Stimulated activated CD8-positive, alpha-beta memory T cell treated with anti-CD3 and anti-CD28 coated beads, Interleukin-7, amount 100 ng/mL, for 4 hours (primary cell): ENCODE results near the gene LTB.

Experiments
- DNase-seq, 2 donors: peaks; one replicate each; pipeline ENCODE4 v3.0.0-alpha.2; 2020; ENCODE audit warnings: low read depth in 2 of 2

LTB gene

DNA sequence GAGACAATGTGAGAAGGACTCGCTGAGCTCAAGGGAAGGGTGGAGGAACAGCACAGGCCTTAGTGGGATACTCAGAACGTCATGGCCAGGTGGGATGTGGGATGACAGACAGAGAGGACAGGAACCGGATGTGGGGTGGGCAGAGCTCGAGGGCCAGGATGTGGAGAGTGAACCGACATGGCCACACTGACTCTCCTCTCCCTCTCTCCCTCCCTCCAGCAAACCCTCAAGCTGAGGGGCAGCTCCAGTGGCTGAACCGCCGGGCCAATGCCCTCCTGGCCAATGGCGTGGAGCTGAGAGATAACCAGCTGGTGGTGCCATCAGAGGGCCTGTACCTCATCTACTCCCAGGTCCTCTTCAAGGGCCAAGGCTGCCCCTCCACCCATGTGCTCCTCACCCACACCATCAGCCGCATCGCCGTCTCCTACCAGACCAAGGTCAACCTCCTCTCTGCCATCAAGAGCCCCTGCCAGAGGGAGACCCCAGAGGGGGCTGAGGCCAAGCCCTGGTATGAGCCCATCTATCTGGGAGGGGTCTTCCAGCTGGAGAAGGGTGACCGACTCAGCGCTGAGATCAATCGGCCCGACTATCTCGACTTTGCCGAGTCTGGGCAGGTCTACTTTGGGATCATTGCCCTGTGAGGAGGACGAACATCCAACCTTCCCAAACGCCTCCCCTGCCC lies 5.2 kb downstream of the LTB start:
- no peak for DNase-seq

DNA sequence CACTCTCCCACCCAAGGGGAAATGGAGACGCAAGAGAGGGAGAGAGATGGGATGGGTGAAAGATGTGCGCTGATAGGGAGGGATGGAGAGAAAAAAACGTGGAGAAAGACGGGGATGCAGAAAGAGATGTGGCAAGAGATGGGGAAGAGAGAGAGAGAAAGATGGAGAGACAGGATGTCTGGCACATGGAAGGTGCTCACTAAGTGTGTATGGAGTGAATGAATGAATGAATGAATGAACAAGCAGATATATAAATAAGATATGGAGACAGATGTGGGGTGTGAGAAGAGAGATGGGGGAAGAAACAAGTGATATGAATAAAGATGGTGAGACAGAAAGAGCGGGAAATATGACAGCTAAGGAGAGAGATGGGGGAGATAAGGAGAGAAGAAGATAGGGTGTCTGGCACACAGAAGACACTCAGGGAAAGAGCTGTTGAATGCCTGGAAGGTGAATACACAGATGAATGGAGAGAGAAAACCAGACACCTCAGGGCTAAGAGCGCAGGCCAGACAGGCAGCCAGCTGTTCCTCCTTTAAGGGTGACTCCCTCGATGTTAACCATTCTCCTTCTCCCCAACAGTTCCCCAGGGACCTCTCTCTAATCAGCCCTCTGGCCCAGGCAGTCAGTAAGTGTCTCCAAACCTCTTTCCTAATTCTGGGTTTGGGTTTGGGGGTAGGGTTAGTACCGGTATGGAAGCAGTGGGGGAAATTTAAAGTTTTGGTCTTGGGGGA lies 6.1 kb downstream of the LTB start:
- no peak for DNase-seq

DNA sequence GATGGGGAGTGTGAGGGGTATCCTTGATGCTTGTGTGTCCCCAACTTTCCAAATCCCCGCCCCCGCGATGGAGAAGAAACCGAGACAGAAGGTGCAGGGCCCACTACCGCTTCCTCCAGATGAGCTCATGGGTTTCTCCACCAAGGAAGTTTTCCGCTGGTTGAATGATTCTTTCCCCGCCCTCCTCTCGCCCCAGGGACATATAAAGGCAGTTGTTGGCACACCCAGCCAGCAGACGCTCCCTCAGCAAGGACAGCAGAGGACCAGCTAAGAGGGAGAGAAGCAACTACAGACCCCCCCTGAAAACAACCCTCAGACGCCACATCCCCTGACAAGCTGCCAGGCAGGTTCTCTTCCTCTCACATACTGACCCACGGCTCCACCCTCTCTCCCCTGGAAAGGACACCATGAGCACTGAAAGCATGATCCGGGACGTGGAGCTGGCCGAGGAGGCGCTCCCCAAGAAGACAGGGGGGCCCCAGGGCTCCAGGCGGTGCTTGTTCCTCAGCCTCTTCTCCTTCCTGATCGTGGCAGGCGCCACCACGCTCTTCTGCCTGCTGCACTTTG lies 6.8 kb downstream of the LTB start, which contains the start of gene TNF:
Gene TNF (plus strand): TSS at position 231 of the 567 bp plus-strand sequence. CDS start 177 bp downstream, at position 408.
- DNase-seq, result peak; percentile 70 to 82

DNA sequence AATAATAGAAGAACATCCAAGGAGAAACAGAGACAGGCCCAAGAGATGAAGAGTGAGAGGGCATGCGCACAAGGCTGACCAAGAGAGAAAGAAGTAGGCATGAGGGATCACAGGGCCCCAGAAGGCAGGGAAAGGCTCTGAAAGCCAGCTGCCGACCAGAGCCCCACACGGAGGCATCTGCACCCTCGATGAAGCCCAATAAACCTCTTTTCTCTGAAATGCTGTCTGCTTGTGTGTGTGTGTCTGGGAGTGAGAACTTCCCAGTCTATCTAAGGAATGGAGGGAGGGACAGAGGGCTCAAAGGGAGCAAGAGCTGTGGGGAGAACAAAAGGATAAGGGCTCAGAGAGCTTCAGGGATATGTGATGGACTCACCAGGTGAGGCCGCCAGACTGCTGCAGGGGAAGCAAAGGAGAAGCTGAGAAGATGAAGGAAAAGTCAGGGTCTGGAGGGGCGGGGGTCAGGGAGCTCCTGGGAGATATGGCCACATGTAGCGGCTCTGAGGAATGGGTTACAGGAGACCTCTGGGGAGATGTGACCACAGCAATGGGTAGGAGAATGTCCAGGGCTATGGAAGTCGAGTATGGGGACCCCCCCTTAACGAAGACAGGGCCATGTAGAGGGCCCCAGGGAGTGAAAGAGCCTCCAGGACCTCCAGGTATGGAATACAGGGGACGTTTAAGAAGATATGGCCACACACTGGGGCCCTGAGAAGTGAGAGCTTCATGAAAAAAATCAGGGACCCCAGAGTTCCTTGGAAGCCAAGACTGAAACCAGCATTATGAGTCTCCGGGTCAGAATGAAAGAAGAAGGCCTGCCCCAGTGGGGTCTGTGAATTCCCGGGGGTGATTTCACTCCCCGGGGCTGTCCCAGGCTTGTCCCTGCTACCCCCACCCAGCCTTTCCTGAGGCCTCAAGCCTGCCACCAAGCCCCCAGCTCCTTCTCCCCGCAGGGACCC lies 7.8 kb downstream of the LTB start:
- DNase-seq, result no peak

DNA sequence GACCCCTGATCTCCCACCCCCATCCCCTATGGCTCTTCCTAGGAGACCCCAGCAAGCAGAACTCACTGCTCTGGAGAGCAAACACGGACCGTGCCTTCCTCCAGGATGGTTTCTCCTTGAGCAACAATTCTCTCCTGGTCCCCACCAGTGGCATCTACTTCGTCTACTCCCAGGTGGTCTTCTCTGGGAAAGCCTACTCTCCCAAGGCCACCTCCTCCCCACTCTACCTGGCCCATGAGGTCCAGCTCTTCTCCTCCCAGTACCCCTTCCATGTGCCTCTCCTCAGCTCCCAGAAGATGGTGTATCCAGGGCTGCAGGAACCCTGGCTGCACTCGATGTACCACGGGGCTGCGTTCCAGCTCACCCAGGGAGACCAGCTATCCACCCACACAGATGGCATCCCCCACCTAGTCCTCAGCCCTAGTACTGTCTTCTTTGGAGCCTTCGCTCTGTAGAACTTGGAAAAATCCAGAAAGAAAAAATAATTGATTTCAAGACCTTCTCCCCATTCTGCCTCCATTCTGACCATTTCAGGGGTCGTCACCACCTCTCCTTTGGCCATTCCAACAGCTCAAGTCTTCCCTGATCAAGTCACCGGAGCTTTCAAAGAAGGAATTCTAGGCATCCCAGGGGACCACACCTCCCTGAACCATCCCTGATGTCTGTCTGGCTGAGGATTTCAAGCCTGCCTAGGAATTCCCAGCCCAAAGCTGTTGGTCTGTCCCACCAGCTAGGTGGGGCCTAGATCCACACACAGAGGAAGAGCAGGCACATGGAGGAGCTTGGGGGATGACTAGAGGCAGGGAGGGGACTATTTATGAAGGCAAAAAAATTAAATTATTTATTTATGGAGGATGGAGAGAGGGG lies 8.8 kb downstream of the LTB start:
- no peak for DNase-seq

DNA sequence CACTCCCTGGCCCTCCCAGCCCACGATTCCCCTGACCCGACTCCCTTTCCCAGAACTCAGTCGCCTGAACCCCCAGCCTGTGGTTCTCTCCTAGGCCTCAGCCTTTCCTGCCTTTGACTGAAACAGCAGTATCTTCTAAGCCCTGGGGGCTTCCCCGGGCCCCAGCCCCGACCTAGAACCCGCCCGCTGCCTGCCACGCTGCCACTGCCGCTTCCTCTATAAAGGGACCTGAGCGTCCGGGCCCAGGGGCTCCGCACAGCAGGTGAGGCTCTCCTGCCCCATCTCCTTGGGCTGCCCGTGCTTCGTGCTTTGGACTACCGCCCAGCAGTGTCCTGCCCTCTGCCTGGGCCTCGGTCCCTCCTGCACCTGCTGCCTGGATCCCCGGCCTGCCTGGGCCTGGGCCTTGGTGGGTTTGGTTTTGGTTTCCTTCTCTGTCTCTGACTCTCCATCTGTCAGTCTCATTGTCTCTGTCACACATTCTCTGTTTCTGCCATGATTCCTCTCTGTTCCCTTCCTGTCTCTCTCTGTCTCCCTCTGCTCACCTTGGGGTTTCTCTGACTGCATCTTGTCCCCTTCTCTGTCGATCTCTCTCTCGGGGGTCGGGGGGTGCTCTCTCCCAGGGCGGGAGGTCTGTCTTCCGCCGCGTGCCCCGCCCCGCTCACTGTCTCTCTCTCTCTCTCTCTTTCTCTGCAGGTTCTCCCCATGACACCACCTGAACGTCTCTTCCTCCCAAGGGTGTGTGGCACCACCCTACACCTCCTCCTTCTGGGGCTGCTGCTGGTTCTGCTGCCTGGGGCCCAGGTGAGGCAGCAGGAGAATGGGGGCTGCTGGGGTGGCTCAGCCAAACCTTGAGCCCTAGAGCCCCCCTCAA lies 9.9 kb downstream of the LTB start, which contains the start of gene LTA:
Gene LTA (plus strand): TSS at position 249 of the 871 bp plus-strand sequence. CDS start 454 bp downstream, at position 703.
- DNase-seq, result peak; percentile 74 to 77

DNA sequence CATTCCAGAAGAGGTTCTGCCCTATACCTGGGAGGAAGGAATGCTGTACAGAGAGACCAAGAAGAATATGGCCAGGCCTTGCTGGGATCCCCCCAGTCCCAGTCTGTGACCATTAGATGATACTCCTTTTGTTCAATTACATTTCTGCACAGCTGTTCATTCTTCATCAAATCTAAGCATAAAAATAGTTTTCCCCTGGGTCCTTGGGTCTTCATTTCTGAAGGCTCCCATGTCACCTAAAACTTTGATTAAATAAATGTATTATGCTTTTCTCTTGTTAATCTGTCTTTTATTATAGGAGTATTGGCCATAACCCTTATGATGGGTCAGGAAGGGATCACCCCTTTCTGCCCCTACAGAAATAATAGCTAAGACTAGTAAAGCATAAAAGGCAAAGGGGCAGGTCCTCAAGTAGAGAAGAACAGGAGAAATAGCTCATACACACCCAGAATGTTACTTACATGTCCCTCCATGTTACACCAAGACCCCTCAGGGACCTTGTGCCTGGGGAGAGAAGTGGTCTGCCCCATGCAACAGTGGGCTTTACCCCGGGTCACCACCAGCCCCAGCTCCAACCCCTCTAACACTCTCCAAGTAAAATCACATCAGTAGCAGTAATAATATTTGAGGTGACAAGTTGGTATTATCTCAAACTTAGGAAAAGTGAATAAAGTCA lies 12.2 kb downstream of the LTB start:
- no peak for DNase-seq

DNA sequence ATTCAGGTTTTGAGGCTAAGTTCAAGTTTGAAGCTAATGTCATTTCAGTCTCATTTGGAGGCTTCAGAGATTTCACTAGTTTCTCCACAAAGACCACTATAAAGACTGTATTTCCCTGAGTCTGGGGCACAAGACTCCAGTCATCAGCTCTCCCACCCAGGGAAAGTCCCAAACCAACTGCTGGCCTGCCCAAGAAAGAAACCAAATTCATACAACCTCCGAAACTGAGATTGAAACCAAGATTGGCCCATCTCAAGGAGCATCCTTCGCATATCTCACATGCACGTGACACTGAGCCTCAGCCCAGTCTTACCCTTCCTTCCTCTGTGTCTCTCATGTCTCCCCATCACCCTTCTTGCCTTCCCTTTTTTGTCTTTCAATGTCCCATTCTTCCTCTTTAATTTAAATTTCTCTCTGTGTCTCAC lies 13.7 kb downstream of the LTB start:
- DNase-seq, result peak in 1 of 2 donors; percentile 75

DNA sequence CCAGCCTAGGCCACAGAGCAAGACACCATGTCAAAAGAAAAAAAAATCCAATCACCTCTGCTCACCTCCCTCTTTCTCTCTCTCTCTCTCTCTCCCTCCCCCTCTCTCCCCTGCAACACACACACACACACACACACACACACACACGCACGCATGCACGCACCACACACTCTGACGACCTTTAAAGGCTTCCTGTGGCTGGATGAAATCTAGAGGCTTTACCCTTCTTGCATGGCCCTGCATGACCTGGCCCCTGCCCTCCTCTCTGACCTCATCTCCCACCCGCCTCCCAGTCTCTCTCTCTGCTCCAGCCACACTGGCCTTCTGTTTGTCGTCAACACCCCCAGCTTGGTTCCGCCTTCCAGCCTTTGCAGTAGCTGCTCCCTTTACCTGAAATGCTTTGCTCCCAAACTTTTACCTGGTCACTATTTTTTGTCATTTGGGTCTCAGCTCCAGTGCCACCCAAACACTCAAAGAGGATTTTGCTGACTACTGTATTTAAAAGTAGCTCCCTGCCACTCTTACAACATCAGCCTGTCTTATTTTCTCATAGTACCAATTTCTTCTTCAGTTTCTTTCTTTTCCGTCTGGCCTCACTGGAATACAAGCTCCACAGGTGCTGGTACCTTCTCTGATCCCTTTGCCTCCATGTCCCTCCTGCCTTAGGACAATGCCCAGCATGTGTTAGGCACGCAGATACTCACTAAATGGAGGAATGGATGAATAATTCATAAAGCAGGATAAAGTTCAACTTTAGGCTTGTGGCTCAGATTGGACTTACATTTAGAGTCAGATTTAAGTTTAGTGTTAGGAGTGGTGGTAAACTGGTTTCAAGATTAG lies 14.5 kb downstream of the LTB start:
- DNase-seq, result no peak

DNA sequence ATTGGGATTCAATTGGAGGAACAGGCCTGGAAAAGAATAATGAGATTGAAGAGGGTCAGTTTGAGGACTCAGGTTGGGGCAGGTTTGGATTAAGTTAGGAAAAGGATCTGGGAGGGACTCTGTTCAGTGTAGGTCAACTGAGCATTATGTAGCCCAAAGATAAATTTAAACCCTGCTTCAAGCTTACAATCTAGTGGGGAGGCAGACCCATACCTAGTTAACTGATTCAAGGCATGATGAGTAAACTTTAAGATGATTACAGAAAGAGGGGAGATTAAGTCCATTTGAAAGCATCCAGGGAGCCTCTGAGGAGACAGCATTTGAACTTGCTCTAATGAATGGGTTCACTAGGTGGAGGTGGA lies 21.5 kb downstream of the LTB start:
- no peak for DNase-seq

DNA sequence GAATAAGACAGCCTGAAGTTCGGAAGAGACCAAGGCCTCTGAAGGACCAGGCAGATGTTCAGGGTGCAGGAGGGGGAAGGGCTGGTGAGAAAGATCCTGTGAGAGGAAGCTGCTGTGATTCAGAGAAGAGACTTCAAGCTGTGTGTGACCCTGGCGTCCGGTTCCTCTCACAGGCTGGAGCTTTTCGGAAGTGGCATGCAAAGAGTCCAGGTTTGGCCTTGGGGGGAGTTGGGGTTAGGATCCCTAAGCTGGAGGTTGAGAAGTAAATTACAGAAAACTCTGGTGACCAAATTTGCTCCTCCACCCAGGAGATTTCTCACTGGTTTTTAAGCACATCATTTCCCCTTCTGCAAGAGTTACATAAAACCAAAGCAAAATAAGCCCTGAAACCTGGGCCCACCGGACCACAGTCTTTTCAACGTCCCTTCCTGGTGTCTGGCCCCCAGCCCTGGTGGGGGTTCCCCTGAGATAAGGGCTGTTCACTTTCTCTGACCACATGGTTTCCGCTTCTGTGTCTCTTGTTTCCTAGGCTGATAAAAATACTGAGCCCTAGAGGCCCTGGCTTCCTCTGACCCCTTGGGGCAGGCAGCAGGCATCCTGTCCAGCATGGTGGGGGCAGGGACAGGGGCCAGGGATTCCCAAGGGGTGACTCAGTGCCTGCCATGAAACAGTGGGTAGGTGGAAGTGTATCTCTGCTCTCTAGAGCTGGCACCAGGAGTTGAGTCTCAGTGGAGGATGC lies 22.1 kb downstream of the LTB start:
- DNase-seq, result no peak

DNA sequence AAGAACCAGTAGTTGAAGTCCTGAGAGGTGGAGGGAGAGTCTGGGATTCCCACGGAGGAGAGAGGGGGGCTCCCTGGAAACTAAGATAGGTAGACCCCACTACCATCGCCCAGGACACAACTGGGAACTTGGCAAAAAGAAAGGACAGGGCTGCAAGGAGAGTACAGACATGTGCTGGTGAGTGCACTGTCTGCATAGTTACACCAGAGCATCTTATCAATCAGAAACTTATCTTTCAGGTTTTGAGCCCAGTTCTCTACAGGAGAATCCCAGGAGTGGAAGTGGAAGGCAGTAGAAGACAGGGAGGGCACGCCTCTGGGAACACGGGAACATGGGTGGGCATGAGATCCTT lies 22.6 kb downstream of the LTB start:
- DNase-seq, result no peak

DNA sequence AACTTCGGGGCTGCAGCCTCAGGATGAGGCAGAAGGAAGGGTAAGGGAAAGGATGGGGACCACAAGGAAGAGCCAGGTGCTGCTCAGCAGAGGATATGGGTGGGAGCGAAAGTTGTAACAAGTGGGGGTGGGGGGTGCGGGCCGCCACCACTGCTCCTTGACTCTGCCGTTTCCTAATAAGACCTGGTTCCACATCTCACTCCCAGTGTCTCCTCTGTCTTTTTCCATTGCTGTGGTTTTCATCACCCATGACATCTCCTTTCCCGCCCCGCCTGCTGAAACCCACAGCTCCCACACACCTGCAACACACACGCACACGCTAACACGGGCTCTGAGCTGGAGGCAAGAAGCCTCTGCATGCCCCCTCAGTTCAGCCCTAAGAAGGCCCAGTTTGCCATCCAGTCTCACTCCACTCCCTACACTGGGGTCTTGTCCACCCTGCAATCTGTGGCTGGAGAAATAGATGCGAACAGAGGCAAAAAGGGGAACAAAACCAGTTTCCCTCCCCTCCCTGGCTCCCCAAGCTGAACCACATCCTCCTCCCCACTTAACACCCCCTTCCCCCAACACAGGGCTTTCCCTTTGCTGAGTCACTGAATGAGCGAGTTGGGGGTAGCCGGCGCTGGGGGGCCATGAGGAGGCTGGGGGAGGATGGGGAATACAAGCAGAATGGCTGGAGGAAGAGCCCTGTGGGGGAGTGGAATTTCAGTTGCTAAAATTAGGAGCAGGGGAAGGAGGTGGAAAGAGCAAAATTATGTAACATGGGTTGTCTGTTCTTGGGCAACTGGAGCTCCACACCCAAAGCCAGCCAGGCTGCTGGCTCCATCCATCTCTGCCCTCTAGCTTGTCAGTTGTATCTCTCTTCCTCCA lies 23.4 kb downstream of the LTB start:
- peak; percentile 70 to 73 for DNase-seq

DNA sequence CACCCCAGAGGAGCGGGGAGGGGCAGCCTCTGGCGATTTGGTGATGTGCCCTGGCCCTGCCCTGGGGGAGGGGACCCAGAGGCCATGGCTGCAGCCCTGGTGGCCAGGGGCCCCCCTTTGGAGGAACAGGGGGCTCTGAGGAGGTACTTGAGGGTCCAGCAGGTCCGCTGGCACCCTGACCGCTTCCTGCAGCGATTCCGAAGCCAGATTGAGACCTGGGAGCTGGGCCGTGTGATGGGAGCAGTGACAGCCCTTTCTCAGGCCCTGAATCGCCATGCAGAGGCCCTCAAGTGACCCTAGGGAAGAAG lies 24.0 kb downstream of the LTB start:
- no peak for DNase-seq

DNA sequence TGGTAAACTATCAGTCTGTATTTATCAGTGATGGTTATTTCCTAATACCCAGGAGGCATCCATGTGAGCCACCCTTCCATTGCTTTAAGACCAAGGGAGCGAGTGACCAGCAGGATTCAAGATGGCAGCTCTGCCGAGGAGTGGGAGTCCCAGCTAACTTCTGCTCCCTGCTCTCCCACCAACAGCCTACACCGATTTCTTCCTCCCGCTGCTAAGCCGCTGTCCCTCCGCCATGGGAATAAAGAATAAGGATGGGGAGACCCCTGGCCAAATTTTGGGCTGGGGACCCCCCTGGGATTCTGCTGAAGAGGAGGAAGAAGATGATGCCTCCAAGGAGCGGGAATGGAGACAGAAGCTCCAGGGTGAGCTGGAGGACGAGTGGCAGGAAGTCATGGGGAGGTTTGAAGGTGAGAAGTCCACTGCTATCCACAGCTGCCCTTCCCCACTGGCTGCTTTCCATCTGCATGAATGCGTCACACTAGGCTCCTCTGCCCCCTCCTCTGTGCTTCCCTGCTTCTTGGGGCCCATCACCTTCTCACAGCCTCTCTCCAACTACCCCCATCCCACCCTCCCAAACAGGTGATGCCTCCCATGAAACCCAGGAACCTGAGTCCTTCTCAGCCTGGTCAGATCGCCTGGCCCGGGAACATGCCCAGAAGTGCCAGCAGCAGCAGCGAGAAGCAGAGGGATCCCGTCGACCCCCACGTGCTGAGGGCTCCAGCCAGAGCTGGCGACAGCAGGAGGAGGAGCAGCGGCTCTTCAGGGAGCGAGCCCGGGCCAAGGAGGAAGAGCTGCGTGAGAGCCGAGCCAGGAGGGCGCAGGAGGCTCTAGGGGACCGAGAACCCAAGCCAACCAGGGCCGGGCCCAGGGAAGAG lies 24.5 kb downstream of the LTB start:
- no peak for DNase-seq

DNA sequence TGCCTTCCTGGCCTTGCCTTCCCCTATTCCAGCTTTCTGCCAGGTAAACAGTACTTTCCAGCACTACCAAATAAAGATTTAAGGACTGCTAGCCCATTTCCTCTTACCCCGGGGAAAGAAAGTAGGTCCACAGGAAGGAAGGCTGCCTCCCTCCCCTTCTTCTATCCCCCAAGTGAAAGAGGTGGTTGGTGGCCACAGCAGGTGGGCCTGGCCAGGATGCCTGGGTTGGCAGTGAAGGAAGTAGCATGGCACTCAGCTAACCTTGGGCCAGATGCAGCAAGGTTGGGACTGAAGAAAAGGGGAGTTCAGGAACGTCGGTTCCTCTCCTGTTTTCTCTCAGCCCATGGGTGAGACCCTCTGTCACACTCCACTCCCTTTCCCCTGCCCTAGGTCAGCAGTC lies 25.9 kb downstream of the LTB start:
- DNase-seq, result no peak
